ENCODE data around the gene CNBP. TPM values are rescaled to one million over a fixed set of nuclear protein-coding genes. Genes with fewer than 3 reads are reported as not detected.

CNBP gene
- total and polyA plus RNA-seq, 2 of the 13 experiments (the other 11 are each of a cell fraction or from before 2014, with no cell fraction given), result 282 to 354 TPM

GRCh38 chr3:129130291-129130813, 53.3 kb downstream of the CNBP start:
- 95% methylated on average over 13 of the region's 13 CpGs for WGBS (ENCODE audit: low lambda C conversion rate)
- DNase-seq (ENCODE audit: low spot score) (no peak), ATAC-seq (no peak), FAIRE-seq (no peak)
- intact Hi-C loops (cut with micrococcal nuclease; ENCODE audit: unreplicated experiment) (no loop called here), in situ Hi-C loops (cut with HindIII; ENCODE audit: extremely low pct_ligation_motif_present, low pct_unique_long_range_greater_than_20kb) (no loop called here)
- ChIA-PET POLR2A (no interaction called here), CTCF (ENCODE audit: low intra/inter-chr PET ratio, low total read pairs) (no interaction called here)
- Histone ChIP-seq H3K9me3 (ENCODE audit: low read length) (no peaks in the 10 kb centered on the region), H3K4me1 (ENCODE audit: insufficient read depth, low read length) (no peaks in the 10 kb centered on the region), H3K9ac (ENCODE audit: insufficient read depth, low read depth, low read length) (no peak overlapping the region), H3K27ac (ENCODE audit: extremely low read length, insufficient read depth, low read length) (no peak overlapping the region), H3K4me2 (ENCODE audit: low read depth, low read length) (no peak overlapping the region), H3K4me3 (replicated peaks in 1 of 3; ENCODE audit: insufficient read depth in 1 of 3, low read depth in 2 of 3, low read length in 3 of 3) (no peak overlapping the region), H3K79me2 (ENCODE audit: insufficient read depth, low read length) (no peaks in the 10 kb centered on the region), H3K27me3 (ENCODE audit: control insufficient read depth in 1 of 2, insufficient read depth in 2 of 2, low read length in 2 of 2) (no peaks in the 10 kb centered on the region), H4K20me1 (ENCODE audit: insufficient read depth, low read length) (no peaks in the 10 kb centered on the region), H2AFZ (ENCODE audit: low read length) (no peak overlapping the region), H3K36me3 (replicated peaks in 1 of 2; ENCODE audit: control insufficient read depth in 1 of 2, insufficient read depth in 2 of 2, low read length in 2 of 2) (peaks cover 19 to 50% of the 10 kb centered on the region in 2 experiments)
- no TSS peak for BruUV-seq (replicated peaks)
- TF ChIP-seq MAZ (IDR thresholded peaks at IDR 0.05; ENCODE audit: borderline replicate concordance, low read depth, low read length), result no peak
- no peak for TF ChIP-seq MAZ (CRISPR knock-in tag; IDR thresholded peaks at IDR 0.05; ENCODE audit: low read depth)
- no peak for TF ChIP-seq TBP (CRISPR knock-in tag; IDR thresholded peaks at IDR 0.05)
- no peak for TF ChIP-seq ZNF891 (CRISPR knock-in tag; IDR thresholded peaks at IDR 0.05)
- no peak for TF ChIP-seq HMGA1 (CRISPR knock-in tag; conservative IDR thresholded peaks at IDR 0.05)
- TF ChIP-seq PREB (CRISPR knock-in tag; IDR thresholded peaks at IDR 0.05), result no peak
- TF ChIP-seq ATAD3A (CRISPR knock-in tag; IDR thresholded peaks at IDR 0.05), result no peak
- TF ChIP-seq ZBTB42 (CRISPR knock-in tag; IDR thresholded peaks at IDR 0.05), result no peak
- TF ChIP-seq ZNF687 (CRISPR knock-in tag; IDR thresholded peaks at IDR 0.05), result no peak

Measured in HepG2 (cell line).